HK-2 (cell line): ENCODE data around the gene TACC2.

Experiments
- DNase-seq: peaks from one replicate; pipeline ENCODE4 v3.0.0-alpha.2; 2018; ENCODE audit not compliant: unreplicated experiment

TACC2 gene

GRCh38 chr10:122225330-122225729 is 236.4 kb downstream of the TACC2 start:
- DNase-seq: no peak

- no peak for DNase-seq
Observed at GRCh38 chr10:122227754-122228153, 238.8 kb downstream of the TACC2 start.

- no peak for DNase-seq
Observed at GRCh38 chr10:122229666-122230065, 240.7 kb downstream of the TACC2 start.

GRCh38 chr10:122230222-122230621 is 241.3 kb downstream of the TACC2 start:
- DNase-seq: no peak

GRCh38 chr10:122232769-122233168 is 243.8 kb downstream of the TACC2 start:
- no peak for DNase-seq

- DNase-seq: no peak
Observed at GRCh38 chr10:122233857-122234348, 244.9 kb downstream of the TACC2 start.

GRCh38 chr10:122234416-122234815 is 245.5 kb downstream of the TACC2 start:
- no peak for DNase-seq

GRCh38 chr10:122236690-122237306 is 247.8 kb downstream of the TACC2 start:
- DNase-seq: no peak

- DNase-seq: no peak
Observed at GRCh38 chr10:122237331-122237990, 248.5 kb downstream of the TACC2 start.

GRCh38 chr10:122239578-122240257 is 250.8 kb downstream of the TACC2 start:
- DNase-seq: no peak

GRCh38 chr10:122240401-122240800 is 251.4 kb downstream of the TACC2 start:
- no peak for DNase-seq

GRCh38 chr10:122241836-122242235 is 252.9 kb downstream of the TACC2 start:
- no peak for DNase-seq

GRCh38 chr10:122243550-122243949 is 254.6 kb downstream of the TACC2 start:
- no peak for DNase-seq

GRCh38 chr10:122244001-122244975 is 255.3 kb downstream of the TACC2 start:
- DNase-seq: no peak

GRCh38 chr10:122245136-122245535 is 256.2 kb downstream of the TACC2 start:
- DNase-seq: no peak

GRCh38 chr10:122245897-122246296 is 256.9 kb downstream of the TACC2 start:
- no peak for DNase-seq

- no peak for DNase-seq
Observed at GRCh38 chr10:122246830-122247520, 258.0 kb downstream of the TACC2 start.

GRCh38 chr10:122248356-122249302 is 259.7 kb downstream of the TACC2 start:
- no peak for DNase-seq

GRCh38 chr10:122249303-122249850 is 260.4 kb downstream of the TACC2 start:
- no peak for DNase-seq
